Left renal cortex interstitium (tissue), 4 donors: ENCODE measurements around the gene IL1RL2. TPM values are rescaled to one million over a fixed set of nuclear protein-coding genes. Genes with fewer than 3 reads are reported as not detected.

Experiments
- DNase-seq, 4 donors: peaks; one replicate each; pipeline ENCODE4 v3.0.0-alpha.2; 2013; ENCODE audit warnings: low read depth in 4 of 4, low spot score in 2 of 4, missing footprints in 1 of 4
- polyA plus RNA-seq, 4 donors: library from polyadenylated mRNA; unstranded; fragments of 120-200 nt; gene quantifications; one replicate each; pipeline ENCODE4 v1.2.1, GENCODE V29; 2013; ENCODE audit not compliant: insufficient read length in 4 of 4

Gene IL1RL2
- polyA plus RNA-seq, 4 donors = 0.82 to 1.2 (median 1.0) TPM

GRCh38 chr2:102258386-102259074, 71.7 kb downstream of the IL1RL2 start:
- no peak for DNase-seq

- no peak for DNase-seq
Measured at GRCh38 chr2:102261467-102262135, 74.8 kb downstream of the IL1RL2 start.

- no peak for DNase-seq
Measured at GRCh38 chr2:102262216-102263129, 75.7 kb downstream of the IL1RL2 start.

- DNase-seq = no peak
Measured at GRCh38 chr2:102264952-102265351, 78.1 kb downstream of the IL1RL2 start.

GRCh38 chr2:102266204-102266603, 79.4 kb downstream of the IL1RL2 start:
- no peak for DNase-seq

- no peak for DNase-seq
Measured at GRCh38 chr2:102267774-102268173, 81.0 kb downstream of the IL1RL2 start.

GRCh38 chr2:102268510-102269199, 81.8 kb downstream of the IL1RL2 start:
- peak in 3 of 4 donors; percentile 31 to 36 (median 34) for DNase-seq

GRCh38 chr2:102269200-102269524, 82.3 kb downstream of the IL1RL2 start:
- no peak for DNase-seq

GRCh38 chr2:102271844-102272243, 85.0 kb downstream of the IL1RL2 start:
- DNase-seq = no peak

GRCh38 chr2:102273619-102274211, 86.9 kb downstream of the IL1RL2 start:
- no peak for DNase-seq

GRCh38 chr2:102276549-102277201, 89.9 kb downstream of the IL1RL2 start:
- DNase-seq = no peak

- no peak for DNase-seq
Measured at GRCh38 chr2:102277202-102277700, 90.4 kb downstream of the IL1RL2 start.

- DNase-seq = peak in 2 of 4 donors; percentile 6 to 16
Measured at GRCh38 chr2:102278720-102279390, 92.0 kb downstream of the IL1RL2 start.

- no peak for DNase-seq
Measured at GRCh38 chr2:102279391-102279735, 92.5 kb downstream of the IL1RL2 start.

GRCh38 chr2:102282678-102283091, 95.9 kb downstream of the IL1RL2 start:
- DNase-seq = no peak

- no peak for DNase-seq
Measured at GRCh38 chr2:102283996-102284395, 97.2 kb downstream of the IL1RL2 start.

- DNase-seq = no peak
Measured at GRCh38 chr2:102284611-102285010, 97.8 kb downstream of the IL1RL2 start.

GRCh38 chr2:102285368-102285767, 98.5 kb downstream of the IL1RL2 start:
- no peak for DNase-seq

GRCh38 chr2:102286041-102286440, 99.2 kb downstream of the IL1RL2 start:
- DNase-seq = no peak
